ENCODE results near the gene IGLL5.

Gene IGLL5

DNA sequence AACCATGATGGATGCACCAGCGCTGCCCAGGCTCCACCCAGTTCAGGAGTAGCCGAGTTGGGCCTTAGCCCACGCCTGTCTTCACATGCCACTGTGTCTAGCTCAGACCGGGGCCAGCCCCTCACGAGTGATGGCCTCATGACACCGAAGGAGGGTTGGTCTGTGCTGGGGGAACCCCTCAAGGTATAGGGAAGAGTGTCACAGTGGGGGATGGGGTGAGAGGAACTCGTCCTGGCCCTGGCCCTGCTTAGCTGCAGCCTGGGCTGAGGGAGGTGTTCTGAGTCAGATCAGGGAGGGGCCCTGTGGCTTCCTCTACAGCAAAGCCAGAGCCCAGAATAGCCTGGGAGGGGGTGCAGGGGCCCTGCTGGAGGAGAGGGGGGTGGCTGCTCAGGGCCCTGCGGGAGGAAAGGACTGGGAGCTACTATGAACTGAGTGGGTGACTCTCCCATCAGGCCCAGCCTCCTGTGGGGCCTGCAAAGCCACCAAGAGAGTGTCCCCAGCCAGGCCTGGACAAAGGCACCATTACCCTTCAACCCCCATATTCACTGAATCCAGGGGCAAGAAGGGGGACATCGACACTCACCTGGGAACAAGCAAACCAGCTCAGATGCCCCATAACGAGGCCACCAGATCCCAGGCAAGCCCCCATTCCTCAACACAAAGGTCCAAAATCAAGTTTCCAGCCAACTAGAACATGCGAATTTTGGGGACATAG, 41.2 kb downstream of the IGLL5 start:
- peak; percentile 69 for DNase-seq

- DNase-seq, result no peak
Observed at GRCh38 chr22:22929381-22930221, 42.0 kb downstream of the IGLL5 start.

DNA sequence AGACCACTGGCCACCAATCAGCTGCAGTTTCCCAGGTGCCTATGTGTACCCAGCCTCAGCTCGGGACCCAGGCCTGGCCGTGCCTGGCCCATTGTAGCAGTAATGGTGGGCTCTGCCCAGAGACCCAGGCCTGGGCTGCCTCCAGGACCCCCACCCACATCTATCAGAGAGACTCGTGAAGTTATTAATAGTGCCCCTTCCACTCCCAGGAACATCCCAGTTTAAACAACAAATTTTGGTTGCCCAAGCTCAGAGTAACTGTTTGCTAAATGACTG, 42.5 kb downstream of the IGLL5 start:
- no peak for DNase-seq

DNA sequence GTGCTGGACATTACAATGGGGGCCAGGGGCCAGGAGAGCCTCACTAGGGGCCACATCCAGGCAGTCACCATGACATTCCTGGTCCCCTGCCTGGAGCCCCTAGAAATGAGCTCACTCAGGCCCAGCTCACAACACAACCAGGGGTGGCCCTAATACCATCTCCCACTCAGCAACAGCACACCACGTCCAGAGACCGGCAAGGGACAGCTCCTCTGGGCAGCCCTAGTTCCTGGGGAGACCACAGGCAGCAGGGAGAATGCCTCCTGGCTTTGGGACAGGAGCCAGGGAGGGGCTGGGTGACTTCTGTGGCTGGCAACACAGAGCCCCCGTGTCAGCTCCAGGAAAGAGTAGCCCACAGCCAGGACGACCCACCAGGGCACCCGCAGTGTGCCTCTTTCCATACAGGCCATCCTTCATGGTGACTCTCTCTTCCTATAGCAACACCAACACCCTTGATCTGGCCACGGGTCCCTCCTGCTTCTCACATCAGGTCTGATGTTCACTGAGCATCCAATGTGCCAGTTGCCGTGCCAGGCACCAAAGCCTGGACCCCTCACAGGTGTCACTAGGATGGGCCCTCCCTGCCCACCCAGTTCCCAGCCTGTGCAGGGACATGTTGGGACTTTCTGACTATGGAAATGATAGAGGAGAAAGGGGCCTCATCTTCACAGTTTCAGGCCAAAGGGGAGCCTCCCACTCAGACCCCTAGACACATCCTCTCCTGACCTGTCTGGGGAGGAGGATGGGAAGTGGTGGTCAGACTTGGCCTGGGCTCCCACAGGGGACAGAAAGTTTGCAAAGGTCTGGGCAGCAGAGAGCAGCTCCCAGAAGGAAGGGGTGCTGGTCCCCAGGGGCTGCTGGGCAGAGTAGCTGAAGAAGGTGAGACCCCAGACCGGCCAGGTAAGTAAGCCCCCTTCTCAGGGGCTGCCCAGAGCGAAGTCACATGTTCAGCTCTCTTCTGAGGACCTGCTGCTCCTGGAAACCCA, 43.2 kb downstream of the IGLL5 start:
- DNase-seq, result no peak

DNA sequence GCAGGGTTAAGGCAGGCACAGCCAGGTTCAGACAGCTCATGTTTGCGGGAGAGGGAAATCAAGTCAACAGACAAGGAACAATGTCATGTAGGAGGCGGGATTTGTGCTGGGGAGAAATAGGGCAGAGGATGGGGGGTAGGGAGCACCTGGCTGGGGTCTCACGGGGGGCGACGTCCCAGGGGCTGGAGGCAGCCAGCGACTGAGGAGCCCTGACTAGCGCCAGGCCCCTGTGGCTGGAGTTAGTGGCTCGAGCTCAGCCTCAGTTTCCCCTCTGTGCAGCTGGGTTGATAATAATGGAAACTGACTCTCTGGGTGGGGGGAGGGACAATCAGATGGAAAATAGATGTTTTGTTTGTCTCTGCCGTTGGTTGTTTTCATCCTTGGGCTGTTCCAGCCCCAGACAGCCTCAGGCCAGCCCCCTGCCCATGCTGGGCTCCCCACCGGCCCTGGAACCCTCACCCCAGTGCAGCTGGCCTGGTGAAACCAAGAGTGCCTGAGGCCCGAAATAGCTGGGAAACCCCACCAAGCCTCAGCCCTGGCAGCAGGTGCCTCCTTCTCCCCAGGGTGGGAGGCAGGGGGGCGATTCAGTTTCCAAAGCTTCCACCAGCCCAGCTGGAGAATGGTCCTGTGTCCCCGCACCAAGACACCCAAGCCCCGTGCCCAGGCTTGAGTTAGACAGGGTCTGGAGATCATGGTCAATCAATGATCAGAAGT, 44.1 kb downstream of the IGLL5 start:
- DNase-seq, result no peak

DNA sequence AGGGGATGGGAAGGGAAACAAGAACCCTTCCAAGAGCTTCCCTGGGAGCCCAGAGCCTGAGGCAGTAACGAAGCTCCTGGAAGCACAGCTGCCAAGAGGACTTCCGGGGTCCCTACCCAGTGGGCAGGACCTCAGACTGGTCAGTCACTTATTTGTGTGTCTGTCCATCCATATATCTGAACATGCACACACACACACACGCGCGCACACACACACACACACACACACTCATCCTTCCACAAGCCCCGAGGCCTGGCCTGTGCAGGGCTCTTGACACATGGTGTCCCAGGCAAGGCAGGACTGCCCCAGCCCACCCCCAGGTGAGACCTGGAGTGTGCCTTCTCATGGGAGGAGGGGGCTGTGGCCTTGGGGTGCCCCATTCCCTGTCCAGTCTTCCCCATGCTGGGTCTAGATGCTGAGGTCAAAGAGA, 44.9 kb downstream of the IGLL5 start:
- no peak for DNase-seq

- no peak for DNase-seq
Observed at GRCh38 chr22:22933100-22933806, 45.6 kb downstream of the IGLL5 start.

DNA sequence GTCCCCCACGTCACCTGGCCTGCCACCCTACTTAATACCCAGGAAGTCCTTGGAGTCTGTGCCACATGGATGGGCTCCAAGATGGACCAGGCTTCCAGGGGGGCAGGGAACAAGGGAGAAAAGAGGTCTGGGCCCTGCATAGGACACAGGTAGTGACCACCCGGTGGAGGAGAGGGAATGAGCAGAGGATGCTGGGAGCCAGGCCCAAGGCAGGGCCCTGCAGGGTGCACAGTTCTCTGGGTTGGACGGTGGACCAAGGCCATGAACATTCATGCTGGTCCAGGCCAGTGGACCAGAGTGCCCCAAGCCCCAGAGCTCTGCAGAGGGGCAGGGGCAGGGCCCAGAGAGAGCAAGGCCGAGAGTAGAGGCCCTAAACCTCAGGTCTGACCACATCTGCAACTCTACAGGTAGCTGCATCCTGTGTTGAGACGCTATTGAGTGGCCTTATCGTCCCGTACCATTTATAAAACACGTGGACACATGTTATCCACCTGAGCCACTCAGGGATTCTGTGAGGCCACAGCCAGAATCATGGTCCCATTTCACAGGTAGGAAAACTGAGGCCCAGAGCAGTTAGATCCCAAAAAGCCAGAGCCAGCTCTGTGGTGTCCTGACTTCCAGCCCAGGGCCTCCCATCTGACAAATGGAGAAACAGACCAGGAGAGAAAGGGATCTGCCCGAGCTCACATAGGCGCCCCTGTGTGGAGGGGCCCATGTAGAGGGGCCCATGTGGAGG, 46.4 kb downstream of the IGLL5 start:
- no peak for DNase-seq

DNA sequence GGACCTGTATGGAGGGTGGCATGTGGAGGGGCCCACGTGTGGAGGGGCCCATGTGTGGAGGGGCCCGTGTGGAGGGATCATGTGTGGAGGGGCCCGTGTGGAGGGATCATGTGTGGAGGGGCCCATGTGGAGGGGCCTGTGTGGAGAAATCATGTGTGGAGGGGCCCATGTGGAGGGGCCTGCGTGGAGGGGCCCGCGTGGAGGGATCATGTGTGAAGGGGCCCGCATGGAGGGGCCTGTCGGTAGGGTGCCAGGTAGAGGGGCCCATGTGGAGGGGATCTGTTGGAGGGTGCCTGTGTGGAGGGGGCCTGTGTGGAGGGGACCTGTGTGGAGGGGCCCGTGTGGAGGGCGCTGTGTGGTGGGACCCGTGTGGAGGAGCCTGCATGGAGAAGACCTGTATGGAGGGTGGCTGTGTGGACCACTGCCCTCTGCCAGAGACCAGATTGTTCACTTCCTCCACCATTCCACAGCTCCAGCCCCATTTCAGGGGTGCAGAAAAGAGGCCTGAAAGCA, 47.0 kb downstream of the IGLL5 start:
- DNase-seq, result no peak

GRCh38 chr22:22935056-22935545, 47.5 kb downstream of the IGLL5 start:
- DNase-seq, result no peak

- DNase-seq, result no peak
Observed at GRCh38 chr22:22935546-22936157, 48.0 kb downstream of the IGLL5 start.

DNA sequence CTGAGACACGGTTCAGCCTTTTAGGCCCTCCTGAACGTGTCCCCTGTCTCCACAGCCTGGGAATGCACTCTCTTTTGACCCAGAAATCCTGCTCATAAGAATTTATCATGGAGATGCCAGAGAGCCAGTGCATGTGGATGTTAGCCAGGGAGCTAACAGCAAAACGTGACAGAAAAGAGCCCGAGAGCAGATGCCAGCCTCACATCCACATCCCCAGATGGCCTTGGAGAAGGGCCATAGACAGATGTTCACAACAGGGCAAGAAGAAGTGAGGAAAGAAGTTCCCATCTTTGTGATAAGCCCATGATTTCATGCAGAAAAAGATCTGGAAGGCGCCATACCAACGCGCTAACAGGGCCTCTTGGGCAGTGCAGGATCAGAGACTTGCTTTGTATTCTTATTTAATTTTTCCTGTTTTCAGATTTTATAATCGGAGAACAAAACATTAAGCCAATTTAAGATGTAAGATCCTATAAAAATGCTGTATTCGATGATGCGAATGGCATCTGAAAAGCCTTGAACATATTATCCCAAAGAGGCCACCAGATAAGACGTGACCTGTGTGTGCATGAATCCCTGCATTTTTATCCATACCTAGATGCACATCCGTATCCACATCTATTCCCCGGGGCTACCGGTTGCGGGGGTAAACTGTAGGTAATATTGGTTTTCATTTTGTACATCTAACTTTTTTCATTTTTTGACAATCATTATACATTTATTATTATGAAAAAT, 48.7 kb downstream of the IGLL5 start:
- DNase-seq, result no peak

GRCh38 chr22:22936915-22937656, 49.5 kb downstream of the IGLL5 start:
- no peak for DNase-seq

DNA sequence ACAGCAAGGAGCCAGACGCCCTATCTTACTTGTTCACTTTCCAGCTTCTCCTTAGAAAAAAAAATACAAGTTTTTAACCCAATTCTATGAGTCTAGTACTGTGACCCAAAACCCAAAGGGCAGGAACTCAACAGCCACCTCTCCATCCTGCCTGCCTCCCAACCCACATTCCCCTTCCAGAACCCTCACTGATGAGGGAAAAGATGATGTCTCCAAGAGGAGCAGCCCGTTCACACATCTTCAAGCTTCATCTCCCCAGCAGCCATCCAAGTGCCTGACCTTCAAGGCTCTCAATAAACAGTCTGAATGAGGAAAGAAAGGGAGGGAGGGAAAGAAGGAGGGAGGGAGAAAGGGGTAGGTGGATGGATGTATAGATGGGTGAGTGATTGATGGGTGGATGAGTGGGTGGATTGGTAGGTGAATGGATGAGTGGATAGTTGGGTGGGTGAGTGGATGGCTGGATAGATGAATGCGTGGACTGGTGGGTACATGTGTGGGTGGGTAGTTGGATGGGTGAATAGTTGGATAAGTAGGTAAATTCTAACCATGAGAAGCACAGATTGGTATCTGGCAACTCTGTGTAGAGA, 50.4 kb downstream of the IGLL5 start:
- no peak for DNase-seq

GRCh38 chr22:22938672-22939587, 51.3 kb downstream of the IGLL5 start:
- DNase-seq, result no peak

- no peak for DNase-seq
Observed at GRCh38 chr22:22939588-22940368, 52.2 kb downstream of the IGLL5 start.
